Testis (tissue), 3 donors: ENCODE data around the gene S1PR2. TPM values are rescaled to one million over a fixed set of nuclear protein-coding genes. Genes with fewer than 3 reads are reported as not detected.

Experiments used
- DNase-seq: peaks from one replicate; pipeline ENCODE4 v3.0.0-alpha.2; 2019
- H3K27ac ChIP-seq, 2 donors: fragments of 200-600 bp; sonication (generic); one replicate each; pipeline ENCODE4 v1.5.1; 2019
- H3K27me3 ChIP-seq: fragments of 200-600 bp; sonication (generic); one replicate; pipeline ENCODE4 v1.5.1; 2019
- H3K36me3 ChIP-seq: fragments of 200-600 bp; sonication (generic); one replicate; pipeline ENCODE4 v1.5.1; 2017; ENCODE audit warnings: low read depth; ENCODE audit errors: missing control alignments
- H3K4me1 ChIP-seq: fragments of 200-600 bp; sonication (generic); one replicate; pipeline ENCODE4 v1.5.1; 2019
- H3K4me3 ChIP-seq, 2 donors: fragments of 200-600 bp; sonication (generic); one replicate each; pipeline ENCODE4 v1.5.1; 2017 to 2019
- H3K9me3 ChIP-seq: fragments of 200-600 bp; sonication (generic); one replicate; pipeline ENCODE4 v1.5.1; 2017
- POLR2A ChIP-seq: fragments of 450-650 bp; IDR thresholded peaks from one replicate; pipeline ENCODE4 v1.6.1; 2017; ENCODE audit warnings: antibody characterized with exemption, mild to moderate bottlenecking, moderate library complexity
- WGBS, 2 donors: methylation state at CpG; one replicate each; pipeline ENCODE4 v1.1.5; 2018; 5-methylcytosine and 5-hydroxymethylcytosine counted together
- intact Hi-C: fragments of 100-400 bp; cut with DNase I; formaldehyde crosslinking; loops from one replicate; pipeline ENCODE4 v1.15.1; 2023; ENCODE audit warnings: low total_unique reads
- polyA plus RNA-seq: library from polyadenylated mRNA; stranded (reverse); fragments of 350-450 nt; fragmentation: Illumina TruSeq; extraction: RNeasy Lipid Tissue Mini Kit (QIAGEN cat#74804); gene quantifications from one replicate; pipeline ENCODE4 v1.2.3, GENCODE V29; 2014; ENCODE audit warnings: low read depth, low replicate concordance; ENCODE audit not compliant: insufficient read depth
- total RNA-seq, 2 donors: library from RNA; depleted of rRNA; stranded (reverse); fragments of >200 nt; gene quantifications; one replicate each; pipeline ENCODE4 v1.2.3, GENCODE V29; 2016
- TF ChIP-seq, protein P1 (sequence below), 3 experiments: fragments of 450-650 bp in 2 of 3; fragments of 200-600 bp in 1 of 3; sonication (generic) in 1 of 3; IDR thresholded peaks; one replicate each; pipeline ENCODE4 v1.5.1; 2016 to 2019; ENCODE audit warnings: antibody characterized with exemption in 3 of 3, mild to moderate bottlenecking in 2 of 3, moderate library complexity in 1 of 3

Gene S1PR2
- total and polyA plus RNA-seq, 3 donors from 2014 or later, result 8.7 to 13.7 (median 11.9) TPM

- Histone ChIP-seq H3K36me3 (no peaks in the 10 kb centered on the region), H3K27ac (no peak overlapping the region), H3K4me1 (peaks cover 12% of the 10 kb centered on the region), H3K9me3 (no peaks in the 10 kb centered on the region), H3K4me3 (no peak overlapping the region), H3K27me3 (no peaks in the 10 kb centered on the region)
- WGBS, 2 donors, result 89 to 95% methylated on average over 10 of the region's 10 CpGs
- TF ChIP-seq, protein P1, sequence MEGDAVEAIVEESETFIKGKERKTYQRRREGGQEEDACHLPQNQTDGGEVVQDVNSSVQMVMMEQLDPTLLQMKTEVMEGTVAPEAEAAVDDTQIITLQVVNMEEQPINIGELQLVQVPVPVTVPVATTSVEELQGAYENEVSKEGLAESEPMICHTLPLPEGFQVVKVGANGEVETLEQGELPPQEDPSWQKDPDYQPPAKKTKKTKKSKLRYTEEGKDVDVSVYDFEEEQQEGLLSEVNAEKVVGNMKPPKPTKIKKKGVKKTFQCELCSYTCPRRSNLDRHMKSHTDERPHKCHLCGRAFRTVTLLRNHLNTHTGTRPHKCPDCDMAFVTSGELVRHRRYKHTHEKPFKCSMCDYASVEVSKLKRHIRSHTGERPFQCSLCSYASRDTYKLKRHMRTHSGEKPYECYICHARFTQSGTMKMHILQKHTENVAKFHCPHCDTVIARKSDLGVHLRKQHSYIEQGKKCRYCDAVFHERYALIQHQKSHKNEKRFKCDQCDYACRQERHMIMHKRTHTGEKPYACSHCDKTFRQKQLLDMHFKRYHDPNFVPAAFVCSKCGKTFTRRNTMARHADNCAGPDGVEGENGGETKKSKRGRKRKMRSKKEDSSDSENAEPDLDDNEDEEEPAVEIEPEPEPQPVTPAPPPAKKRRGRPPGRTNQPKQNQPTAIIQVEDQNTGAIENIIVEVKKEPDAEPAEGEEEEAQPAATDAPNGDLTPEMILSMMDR (IDR thresholded peaks at IDR 0.05), result no peak
- no peak for TF ChIP-seq POLR2A
- intact Hi-C loops, result loop anchor here (5.0 kb wide), 1 partner anchor 43 kb away; the partner anchor contains the start of gene FDX2
- no peak for DNase-seq
Observed at GRCh38 chr19:10274589-10274988, 43.5 kb upstream of the S1PR2 start.

DNA sequence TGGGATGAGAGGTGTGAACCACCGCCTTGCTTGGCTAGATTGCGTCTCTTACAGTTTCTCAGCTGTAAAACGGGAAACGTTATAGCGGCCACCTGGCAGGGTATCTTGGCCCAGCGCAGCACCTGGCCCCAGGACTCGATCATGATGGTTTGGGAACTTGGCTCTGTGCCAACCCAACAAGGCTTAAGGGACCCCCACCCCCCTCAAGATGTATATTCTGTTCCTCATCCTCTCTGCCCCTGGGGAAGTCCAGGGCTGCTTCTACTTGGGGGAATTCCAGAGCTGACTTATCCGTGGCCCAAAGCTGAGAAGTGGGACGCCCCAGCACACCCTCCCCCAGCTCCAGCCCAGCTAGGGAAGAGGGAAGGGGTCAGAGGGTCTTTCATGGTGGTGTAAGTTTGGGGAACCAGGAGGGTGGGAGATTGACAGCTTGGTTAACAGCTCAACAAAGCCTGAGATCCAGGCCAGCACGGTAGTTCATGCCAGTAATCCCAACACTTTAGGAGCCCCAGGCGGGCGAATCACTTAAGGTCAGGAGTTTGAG lies 40.5 kb upstream of the S1PR2 start:
- H3K27me3 ChIP-seq, result no peaks in the 10 kb centered on the region
- DNase-seq, result no peak
- H3K4me1 ChIP-seq, result peaks cover 13% of the 10 kb centered on the region

DNA sequence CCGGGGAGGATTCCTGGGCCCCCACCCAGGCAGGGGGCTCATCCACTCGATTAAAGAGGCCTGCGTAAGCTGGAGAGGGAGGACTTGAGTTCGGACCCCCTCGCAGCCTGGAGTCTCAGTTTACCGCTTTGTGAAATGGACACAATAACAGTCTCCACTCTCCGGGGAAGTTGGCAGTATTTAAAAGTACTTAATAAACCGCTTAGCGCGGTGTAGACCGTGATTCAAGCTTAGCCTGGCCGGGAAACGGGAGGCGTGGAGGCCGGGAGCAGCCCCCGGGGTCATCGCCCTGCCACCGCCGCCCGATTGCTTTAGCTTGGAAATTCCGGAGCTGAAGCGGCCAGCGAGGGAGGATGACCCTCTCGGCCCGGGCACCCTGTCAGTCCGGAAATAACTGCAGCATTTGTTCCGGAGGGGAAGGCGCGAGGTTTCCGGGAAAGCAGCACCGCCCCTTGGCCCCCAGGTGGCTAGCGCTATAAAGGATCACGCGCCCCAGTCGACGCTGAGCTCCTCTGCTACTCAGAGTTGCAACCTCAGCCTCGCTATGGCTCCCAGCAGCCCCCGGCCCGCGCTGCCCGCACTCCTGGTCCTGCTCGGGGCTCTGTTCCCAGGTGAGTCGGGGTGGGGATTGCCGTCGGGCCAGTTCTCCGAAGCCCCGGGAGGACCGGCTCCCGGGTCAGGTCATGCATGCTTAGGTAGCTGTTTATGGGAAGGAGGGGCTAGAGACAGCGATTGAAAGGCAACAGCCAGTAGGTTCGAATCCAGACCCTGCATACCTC lies 39.7 kb upstream of the S1PR2 start, which contains the start of gene ICAM1:
ICAM1 (plus strand) TSS at position 505 of the 779 bp plus-strand sequence; CDS start at position 545, 40 bp downstream.
- WGBS, 2 donors, result 4 to 5% methylated on average over 24 to 51 of the region's 51 CpGs
- H3K9me3 ChIP-seq, result no peaks in the 10 kb centered on the region
- peaks cover 13% of the 10 kb centered on the region for H3K4me1 ChIP-seq
- intact Hi-C loops, result loop anchor here (5.0 kb wide), 1 partner anchor 46 kb away; the partner anchor contains the start of gene FDX2
- peak; percentile 78 for DNase-seq
- peak within 1 kb of the TSS; percentile 49 to 60 for H3K4me3 ChIP-seq
- H3K36me3 ChIP-seq, result no peaks in the 10 kb centered on the region
- H3K27me3 ChIP-seq, result no peaks in the 10 kb centered on the region
- TF ChIP-seq, protein P1 (IDR thresholded peaks at IDR 0.05), result no peak
- TF ChIP-seq POLR2A, result no peak
- peak within 1 kb of the TSS; percentile 76 to 77 for H3K27ac ChIP-seq

More for the DNA sequence above, 40.5 kb upstream of the S1PR2 start:
- Histone ChIP-seq H3K27ac (peak overlapping the region in 1 of 2 donors; percentile 77), H3K36me3 (no peaks in the 10 kb centered on the region), H3K9me3 (no peaks in the 10 kb centered on the region), H3K4me3 (peak overlapping the region; percentile 49 to 60)
- TF ChIP-seq POLR2A, result no peak
- TF ChIP-seq, protein P1 (IDR thresholded peaks at IDR 0.05), result no peak
- intact Hi-C loops, result loop anchor here (5.0 kb wide), 1 partner anchor 46 kb away; the partner anchor contains the start of gene FDX2
- WGBS, 2 donors, result 40 to 43% methylated on average over 8 to 12 of the region's 12 CpGs

- intact Hi-C loops, result loop anchor here (5.0 kb wide), 1 partner anchor 47 kb away; the partner anchor contains the start of gene FDX2
Observed at GRCh38 chr19:10270180-10270615, 39.1 kb upstream of the S1PR2 start.

More at GRCh38 chr19:10270180-10270615, 39.1 kb upstream of the S1PR2 start:
- H3K27me3 ChIP-seq, result no peaks in the 10 kb centered on the region
- TF ChIP-seq, protein P1 (IDR thresholded peaks at IDR 0.05), result no peak
- TF ChIP-seq POLR2A, result no peak
- DNase-seq, result peak; percentile 52
- peaks cover 13% of the 10 kb centered on the region for H3K4me1 ChIP-seq
- peak overlapping the region; percentile 76 to 77 for H3K27ac ChIP-seq
- H3K9me3 ChIP-seq, result no peaks in the 10 kb centered on the region
- no peaks in the 10 kb centered on the region for H3K36me3 ChIP-seq
- 0% methylated on average over 3 to 34 of the region's 37 CpGs for WGBS, 2 donors
- H3K4me3 ChIP-seq, result peak overlapping the region; percentile 49 to 60
